Activated CD8-positive, alpha-beta memory T cell treated with anti-CD3 and anti-CD28 coated beads, Interleukin-2, amount 50 U/mL, for 48 hours (primary cell): ENCODE data around the gene CHMP3.

Experiments
- DNase-seq: peaks from one replicate; pipeline ENCODE4 v3.0.0-alpha.2; 2020

Gene CHMP3

DNA sequence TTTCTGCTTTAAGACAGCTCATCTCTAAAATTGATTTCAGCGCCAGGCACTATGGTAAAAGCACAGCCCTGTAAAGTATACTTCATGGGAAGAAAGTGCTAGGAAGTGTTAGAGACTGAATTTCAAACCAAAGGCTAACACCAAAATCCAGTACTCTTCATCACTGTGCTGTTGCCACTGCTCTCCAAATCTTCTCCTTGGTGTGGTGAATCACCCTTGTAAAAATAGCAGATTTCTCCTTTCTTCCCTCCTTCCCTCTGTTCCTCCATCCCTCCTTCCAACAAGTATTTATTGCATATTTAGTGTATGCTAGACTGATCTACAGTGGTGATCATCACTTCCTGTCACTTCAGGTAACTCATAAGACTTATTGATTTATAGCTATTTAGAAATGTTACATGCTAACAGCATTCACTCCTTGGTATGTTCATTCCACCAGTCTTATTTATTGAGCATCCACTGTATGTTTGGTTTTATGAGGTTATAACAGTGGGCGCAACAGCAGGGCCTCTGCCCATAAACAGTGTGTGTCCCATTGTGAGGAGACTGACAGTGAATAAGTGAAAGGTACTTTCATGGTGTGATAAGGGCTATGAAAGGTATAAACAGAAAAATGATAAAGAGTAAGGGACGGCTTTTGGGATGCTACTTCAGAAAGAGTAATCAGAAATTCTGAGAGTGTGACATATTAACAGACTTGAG is 102.0 kb downstream of the CHMP3 start:
- DNase-seq, result no peak

DNA sequence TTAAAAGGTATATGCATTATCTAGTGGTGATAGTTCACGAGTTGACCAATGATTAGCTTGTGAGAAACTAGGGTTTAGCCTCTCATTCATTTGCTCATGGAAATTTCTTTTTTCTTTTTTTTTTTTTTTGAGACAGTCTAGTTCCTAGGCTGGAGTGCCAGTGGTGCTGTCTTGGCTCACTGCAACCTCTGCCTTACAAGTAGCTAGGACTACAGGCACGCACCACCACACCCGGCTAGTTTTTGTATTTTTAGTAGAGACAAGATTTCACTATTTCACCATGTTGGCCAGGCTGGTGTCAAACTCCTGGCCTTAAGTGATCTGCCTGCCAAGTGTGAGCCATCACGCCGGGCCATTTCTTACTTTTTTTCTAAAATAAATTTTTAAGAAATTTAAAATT is 108.1 kb downstream of the CHMP3 start:
- DNase-seq, result no peak

DNA sequence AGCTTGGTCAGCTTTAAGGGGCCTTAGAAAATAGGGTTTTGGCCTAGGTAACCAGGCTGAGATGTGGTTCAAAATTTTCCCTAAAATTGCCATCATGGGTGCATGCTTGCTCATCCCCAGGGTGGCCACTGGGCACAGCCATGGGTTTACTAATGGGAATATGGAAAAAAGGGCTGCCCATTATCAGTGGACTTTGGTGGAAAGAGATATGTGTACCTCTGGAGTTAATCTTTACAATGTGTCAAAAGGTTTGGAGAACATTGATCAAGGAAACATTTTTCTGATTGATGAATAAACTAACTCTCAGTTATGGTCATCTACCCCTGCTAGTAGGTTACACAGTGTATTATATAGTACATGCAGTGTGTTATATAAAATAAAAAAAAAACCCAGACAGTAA is 109.0 kb downstream of the CHMP3 start:
- no peak for DNase-seq

DNA sequence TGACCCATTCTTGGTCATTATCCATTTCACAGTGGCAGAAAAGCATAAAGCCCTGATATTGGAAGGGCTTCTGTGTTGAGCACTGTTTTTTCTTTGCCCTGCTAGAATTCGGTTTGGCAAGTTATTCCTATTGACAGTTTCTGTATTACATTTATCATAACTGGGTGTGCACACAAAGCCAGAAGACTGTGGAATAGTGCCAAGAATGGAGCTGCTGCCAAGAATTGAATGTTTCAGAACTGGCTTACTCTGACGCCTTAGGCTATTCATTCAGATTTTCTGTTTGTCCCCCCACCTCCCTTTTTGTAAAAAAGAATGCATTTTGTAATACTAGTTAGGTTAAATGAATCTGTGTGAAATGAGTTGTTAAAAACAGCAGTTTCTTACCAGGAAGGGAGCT is 109.4 kb downstream of the CHMP3 start:
- no peak for DNase-seq
